Rectal smooth muscle tissue (tissue), 1 donor: ENCODE results near the gene PLAGL1.
"Not testable (repeated sequence)": the region's sequence is repeated elsewhere in the genome, so short reads cannot be mapped to it uniquely, and the experiment has no call there.

ENCODE experiments used
- H3K27ac ChIP-seq: one replicate; pipeline ENCODE4 v1.7.0; 2013; ENCODE audit warnings: low read depth, low read length, inconsistent platforms
- H3K27me3 ChIP-seq: one replicate; pipeline ENCODE4 v1.7.0; 2013; ENCODE audit warnings: low read length; ENCODE audit not compliant: control insufficient read depth, insufficient read depth
- H3K36me3 ChIP-seq: one replicate; pipeline ENCODE4 v1.7.0; 2013; ENCODE audit warnings: low read length; ENCODE audit not compliant: control insufficient read depth, insufficient read depth
- H3K4me1 ChIP-seq: one replicate; pipeline ENCODE4 v1.7.0; 2013; ENCODE audit warnings: low read length; ENCODE audit not compliant: control insufficient read depth, insufficient read depth
- H3K4me3 ChIP-seq: one replicate; pipeline ENCODE4 v1.7.0; 2013; ENCODE audit warnings: low read length
- H3K9ac ChIP-seq: one replicate; pipeline ENCODE4 v1.7.0; 2013; ENCODE audit warnings: low read length

Gene PLAGL1, protein sequence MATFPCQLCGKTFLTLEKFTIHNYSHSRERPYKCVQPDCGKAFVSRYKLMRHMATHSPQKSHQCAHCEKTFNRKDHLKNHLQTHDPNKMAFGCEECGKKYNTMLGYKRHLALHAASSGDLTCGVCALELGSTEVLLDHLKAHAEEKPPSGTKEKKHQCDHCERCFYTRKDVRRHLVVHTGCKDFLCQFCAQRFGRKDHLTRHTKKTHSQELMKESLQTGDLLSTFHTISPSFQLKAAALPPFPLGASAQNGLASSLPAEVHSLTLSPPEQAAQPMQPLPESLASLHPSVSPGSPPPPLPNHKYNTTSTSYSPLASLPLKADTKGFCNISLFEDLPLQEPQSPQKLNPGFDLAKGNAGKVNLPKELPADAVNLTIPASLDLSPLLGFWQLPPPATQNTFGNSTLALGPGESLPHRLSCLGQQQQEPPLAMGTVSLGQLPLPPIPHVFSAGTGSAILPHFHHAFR

DNA sequence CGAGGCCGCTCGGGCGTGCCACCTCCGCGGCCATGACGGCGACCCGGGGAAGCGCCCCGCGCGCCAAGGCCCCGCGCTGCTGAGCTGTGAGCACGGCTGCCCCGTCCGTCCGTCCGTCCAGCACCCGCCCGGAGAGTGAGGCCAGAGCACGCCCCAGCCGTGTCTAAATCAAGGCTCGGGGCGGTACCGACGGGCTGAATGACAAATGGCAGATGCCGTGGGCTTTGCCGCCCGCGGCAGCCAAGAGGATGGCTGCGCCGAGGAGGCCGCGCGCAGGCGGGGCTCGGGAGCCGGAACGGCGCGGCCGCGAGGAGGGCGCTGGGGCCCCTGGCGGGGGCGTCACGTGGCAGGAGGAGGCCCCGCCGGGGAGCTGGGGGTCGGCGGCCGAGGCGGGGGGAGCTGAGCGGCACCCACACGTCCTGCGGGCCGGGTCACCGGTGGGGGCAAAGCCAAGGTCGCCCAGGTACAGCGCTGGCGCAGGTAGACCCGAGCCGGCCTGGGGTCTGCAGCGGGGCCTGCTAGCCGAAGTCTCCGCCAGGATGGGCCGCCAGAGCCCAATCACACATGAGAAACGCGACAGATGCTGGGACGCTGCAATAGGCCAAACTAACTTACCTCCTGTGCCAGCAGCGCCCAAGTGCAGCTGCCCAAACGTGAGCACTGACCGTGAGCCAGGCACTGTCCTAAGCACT, at the start of gene PLAGL1:
TSS of gene PLAGL1 (minus strand) at position 140 of the 692 bp plus-strand sequence. CDS start 60,123 bp downstream, outside the sequence.
- no peaks in the 10 kb centered on the region for H3K4me1 ChIP-seq
- no peaks in the 10 kb centered on the region for H3K27me3 ChIP-seq
- peak within 1 kb of the TSS; percentile 55 for H3K27ac ChIP-seq
- H3K4me3 ChIP-seq: peak within 1 kb of the TSS; percentile 65
- no peaks in the 10 kb centered on the region for H3K36me3 ChIP-seq
- peak within 1 kb of the TSS; percentile 21 for H3K9ac ChIP-seq

DNA sequence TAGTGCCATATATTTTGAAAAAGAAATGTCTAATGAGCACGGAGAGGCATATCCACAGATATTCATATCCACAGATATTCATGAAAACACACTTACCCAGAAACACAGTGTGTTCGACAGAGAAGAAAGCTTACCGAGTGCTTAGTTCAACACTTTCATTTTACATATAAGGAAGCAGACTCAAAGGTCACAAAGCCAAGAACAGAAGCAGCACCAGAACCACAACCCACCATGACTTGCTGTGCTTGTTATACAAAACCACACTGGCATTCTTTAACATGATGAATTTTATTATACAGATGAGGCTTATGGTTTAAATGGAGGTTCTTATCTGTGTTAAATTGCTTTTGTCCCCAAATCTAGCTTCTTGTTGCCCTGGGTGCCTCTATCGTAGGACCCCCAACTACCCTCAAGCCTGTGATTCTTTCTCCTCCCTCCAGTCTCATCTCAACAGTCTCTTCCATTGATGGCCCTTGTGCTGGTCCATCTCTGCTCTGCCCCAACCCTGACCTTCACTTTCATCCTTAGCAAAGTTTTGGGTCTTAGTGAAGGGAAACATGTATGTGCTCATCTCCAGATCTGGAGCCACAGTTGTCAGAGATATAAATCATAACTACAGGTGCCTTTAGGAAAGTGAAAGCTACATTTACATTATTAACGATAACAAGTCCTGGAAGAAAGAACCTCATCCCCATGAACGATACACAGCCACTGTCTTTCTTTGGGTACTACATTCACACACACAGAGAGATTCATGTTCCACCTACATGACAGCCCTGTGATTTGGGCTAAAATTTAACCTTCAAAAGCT, 47.3 kb upstream of the PLAGL1 start:
- H3K27me3 ChIP-seq: no peaks in the 10 kb centered on the region
- H3K4me1 ChIP-seq: no peaks in the 10 kb centered on the region
- H3K9ac ChIP-seq: no peak overlapping the region
- H3K4me3 ChIP-seq: peak overlapping the region; percentile 37
- H3K36me3 ChIP-seq: no peaks in the 10 kb centered on the region
- no peak overlapping the region for H3K27ac ChIP-seq

DNA sequence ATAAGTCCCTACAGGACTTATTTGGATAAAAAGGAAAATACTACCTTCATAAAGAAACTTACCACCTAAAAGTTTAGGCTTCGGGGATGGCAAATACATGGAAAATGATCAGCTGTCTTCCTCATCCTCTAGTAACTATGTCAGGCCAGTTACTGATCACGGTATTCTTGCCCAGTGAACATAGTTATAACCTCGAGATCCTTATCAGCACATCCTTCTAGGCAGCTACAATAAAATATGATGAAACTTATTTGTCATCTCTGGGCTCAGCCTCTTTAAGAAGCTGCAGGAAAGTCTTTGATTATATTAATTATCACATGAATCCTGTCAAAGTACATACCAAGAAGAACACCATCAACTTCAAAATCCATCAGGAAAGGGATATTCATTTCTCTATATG, 45.5 kb upstream of the PLAGL1 start:
- Histone ChIP-seq H3K27me3 (no peaks in the 10 kb centered on the region), H3K27ac (no peak overlapping the region), H3K4me1 (no peaks in the 10 kb centered on the region), H3K9ac (no peak overlapping the region), H3K4me3 (no peak overlapping the region), H3K36me3 (no peaks in the 10 kb centered on the region)

DNA sequence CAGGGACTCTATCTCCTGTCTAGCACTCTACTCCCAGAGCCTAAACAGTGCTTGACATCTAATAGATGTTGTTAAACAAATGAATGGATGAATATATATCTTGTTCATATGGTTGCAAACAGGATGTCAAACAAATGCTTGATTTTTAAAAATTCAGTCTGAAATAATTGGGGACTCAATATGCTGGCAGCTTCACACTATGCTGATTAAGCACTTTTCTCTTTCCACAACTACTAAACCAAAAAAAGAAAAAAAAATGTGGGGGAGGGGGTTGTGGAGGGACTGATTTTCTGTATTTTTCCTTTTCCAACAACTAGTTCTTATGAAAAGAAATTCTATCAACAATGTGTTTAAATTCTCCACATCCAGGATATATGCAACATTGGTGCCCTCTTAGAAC, 44.4 kb upstream of the PLAGL1 start:
- no peaks in the 10 kb centered on the region for H3K36me3 ChIP-seq
- H3K9ac ChIP-seq: no peak overlapping the region
- no peaks in the 10 kb centered on the region for H3K27me3 ChIP-seq
- no peak overlapping the region for H3K4me3 ChIP-seq
- no peak overlapping the region for H3K27ac ChIP-seq
- H3K4me1 ChIP-seq: no peaks in the 10 kb centered on the region

DNA sequence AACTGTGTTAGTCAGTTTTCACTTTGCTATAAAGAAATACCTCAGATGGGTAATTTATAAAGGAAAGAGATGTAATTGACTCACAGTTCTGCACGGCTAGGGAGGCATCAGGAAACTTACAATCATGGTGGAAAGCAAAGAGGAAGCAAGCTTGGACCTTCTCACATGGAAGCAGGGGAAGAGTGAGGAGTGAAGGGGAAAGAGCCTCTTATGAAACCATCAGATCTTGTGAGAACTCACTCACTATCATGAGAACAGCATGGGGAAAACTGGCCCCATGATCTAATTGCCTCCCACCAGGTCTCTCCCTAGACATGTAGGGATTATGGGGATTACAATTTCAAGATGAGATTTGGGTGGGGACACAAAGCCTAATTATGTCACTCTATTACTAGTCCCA, 41.3 kb upstream of the PLAGL1 start:
- Histone ChIP-seq H3K9ac (no peak overlapping the region), H3K27me3 (no peaks in the 10 kb centered on the region), H3K4me1 (no peaks in the 10 kb centered on the region), H3K27ac (no peak overlapping the region), H3K36me3 (no peaks in the 10 kb centered on the region), H3K4me3 (no peak overlapping the region)

DNA sequence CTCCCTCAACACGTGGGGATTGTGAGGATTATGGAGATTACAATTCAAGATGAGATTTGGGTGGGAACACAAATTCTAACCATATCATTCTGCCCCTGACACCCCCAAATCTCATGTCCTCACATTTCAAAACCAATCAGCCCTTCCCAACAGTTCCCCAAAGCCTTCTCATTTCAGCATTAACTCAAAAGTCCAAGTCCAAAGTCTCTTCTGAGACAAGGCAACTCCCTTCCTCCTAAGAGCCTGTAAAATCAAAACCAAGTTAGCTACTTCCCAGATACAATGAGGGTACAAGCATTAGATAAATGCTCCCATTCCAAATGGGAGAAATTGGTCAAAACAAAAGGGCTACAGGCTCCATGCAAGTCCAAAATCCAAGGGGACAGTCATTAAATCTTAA, 39.6 kb upstream of the PLAGL1 start:
- Histone ChIP-seq H3K4me1 (no peaks in the 10 kb centered on the region), H3K9ac (no peak overlapping the region), H3K27ac (no peak overlapping the region), H3K4me3 (no peak overlapping the region), H3K36me3 (no peaks in the 10 kb centered on the region), H3K27me3 (no peaks in the 10 kb centered on the region)

DNA sequence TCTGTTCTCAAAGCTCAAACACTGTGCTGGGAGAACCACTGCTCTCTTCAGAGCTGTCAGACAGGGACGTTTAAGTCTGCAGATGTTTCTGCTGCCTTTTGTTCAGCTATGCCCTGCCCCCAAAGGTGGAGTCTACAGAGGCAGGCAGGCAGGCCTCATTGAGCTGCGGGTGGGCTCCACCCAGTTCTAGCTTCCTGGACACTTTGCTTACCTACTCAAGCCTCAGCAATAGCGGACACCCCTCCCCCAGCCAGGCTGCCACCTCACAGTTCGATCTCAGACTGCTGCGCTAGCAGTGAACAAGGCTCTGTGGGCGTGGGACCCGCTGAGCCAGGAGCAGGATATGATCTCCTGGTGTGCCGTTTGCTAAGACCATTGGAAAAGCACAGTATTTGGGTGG, 38.6 kb upstream of the PLAGL1 start:
- not testable (repeated sequence) for H3K4me3 ChIP-seq, H3K9ac ChIP-seq, H3K36me3 ChIP-seq, H3K27me3 ChIP-seq, H3K27ac ChIP-seq, H3K4me1 ChIP-seq

DNA sequence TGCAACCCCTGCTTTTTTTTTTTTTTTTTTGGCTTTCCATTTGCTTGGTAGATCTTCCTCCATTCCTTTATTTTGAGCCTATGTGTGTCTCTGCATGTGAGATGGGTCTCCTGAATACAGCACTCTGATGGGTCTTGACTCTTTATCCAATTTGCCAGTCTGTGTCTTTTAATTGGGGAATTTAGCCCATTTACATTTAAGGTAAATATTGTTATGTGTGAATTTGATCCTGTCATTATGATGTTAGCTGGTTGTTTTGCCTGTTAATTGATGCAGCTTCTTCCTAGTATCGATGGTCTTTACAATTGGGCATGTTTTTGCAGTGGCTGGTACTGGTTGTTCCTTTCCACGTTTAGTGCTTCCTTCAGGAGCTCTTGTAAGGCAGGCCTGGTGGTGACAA, 36.9 kb upstream of the PLAGL1 start:
- H3K4me3 ChIP-seq, H3K4me1 ChIP-seq, H3K36me3 ChIP-seq, H3K9ac ChIP-seq, H3K27me3 ChIP-seq, H3K27ac ChIP-seq: not testable (repeated sequence)

DNA sequence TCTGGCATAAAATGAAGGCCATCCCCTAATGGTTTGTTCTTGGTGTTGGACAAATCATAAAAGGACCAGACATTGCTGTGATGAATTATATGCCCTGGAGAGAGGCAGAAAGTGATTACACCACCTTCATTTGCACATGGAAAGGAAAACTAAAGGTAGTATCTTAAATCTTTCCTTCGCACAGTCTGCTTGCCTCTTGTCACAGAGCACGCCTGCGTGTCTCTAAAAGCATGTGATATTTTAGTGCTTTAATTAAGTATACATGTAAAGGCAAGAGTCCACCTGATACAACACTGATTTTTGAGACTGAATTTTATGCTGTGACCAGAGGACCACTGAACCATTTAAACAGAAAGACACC, 28.8 kb upstream of the PLAGL1 start:
- H3K36me3 ChIP-seq: no peaks in the 10 kb centered on the region
- H3K4me3 ChIP-seq: peak overlapping the region; percentile 53
- no peaks in the 10 kb centered on the region for H3K27me3 ChIP-seq
- no peak overlapping the region for H3K9ac ChIP-seq
- no peaks in the 10 kb centered on the region for H3K4me1 ChIP-seq
- H3K27ac ChIP-seq: no peak overlapping the region

DNA sequence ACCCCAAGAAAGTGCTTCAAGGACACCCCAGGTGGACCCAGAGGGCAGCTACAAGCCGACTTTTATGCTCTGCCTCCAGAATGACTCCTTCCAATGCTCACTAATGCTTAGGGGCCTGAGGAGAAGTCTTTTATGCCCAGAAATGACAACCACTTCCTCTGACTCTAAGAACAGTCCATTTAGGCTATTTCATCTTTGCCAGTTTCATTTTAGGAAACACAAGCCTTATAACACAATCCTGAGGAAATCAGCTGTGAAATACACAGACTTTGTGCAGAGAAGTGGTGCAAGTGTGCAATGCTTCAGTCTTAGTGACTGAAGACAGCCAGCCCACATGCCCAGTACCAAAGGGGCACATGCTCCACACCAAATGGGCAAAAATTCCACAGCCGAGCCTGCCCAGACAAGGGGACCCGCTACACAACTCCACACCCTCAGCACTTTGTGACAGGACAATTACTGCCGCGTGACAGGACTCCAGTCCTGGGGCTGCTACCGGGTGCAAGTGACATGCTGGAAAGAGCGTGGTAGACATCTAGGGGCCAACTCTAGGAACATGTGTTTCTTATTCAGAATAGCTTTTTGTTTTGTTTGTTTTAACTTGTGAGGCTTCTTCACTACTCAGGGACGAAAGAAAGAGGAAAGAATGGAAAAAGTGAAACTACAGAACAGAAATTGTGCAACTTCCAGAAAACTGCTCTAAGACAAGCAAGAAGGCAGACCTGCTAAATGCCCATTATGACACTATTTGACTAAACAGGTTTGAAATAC, 28.2 kb upstream of the PLAGL1 start:
- peak overlapping the region; percentile 53 for H3K4me3 ChIP-seq
- H3K36me3 ChIP-seq: no peaks in the 10 kb centered on the region
- no peaks in the 10 kb centered on the region for H3K27me3 ChIP-seq
- H3K27ac ChIP-seq: no peak overlapping the region
- no peaks in the 10 kb centered on the region for H3K4me1 ChIP-seq
- H3K9ac ChIP-seq: no peak overlapping the region

DNA sequence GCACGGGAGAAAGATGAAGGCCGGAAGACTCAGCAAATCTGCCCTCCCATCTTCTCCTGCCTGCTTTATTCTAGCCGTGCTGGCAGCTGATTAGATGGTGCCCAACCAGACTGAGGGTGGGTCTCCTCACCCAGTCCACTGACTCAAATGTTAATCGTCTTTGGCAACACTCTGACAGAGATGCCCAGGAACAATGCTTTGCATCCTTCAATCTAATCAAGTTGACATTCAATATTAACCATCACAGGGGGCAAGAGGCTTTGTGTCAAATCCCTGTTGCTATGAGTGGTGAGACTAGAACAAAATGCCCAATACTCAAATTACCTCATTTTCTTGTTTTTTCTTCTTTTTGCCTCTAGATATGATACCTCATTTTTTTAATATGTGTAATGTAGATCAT, 27.4 kb upstream of the PLAGL1 start:
- H3K4me1 ChIP-seq: no peaks in the 10 kb centered on the region
- no peaks in the 10 kb centered on the region for H3K27me3 ChIP-seq
- no peaks in the 10 kb centered on the region for H3K36me3 ChIP-seq
- H3K9ac ChIP-seq: no peak overlapping the region
- H3K27ac ChIP-seq: no peak overlapping the region
- H3K4me3 ChIP-seq: no peak overlapping the region
